ENCODE measurements around the gene ZMYND12. TPM values are rescaled to one million over a fixed set of nuclear protein-coding genes. Genes with fewer than 3 reads are reported as not detected.

The ZMYND12 gene
- total RNA-seq, 5 donors from 2014 or later (not counting 1 experiment from before 2014, with no cell fraction given) = 0.26 to 1.3 (median 0.68) TPM; not detected in 1

DNA sequence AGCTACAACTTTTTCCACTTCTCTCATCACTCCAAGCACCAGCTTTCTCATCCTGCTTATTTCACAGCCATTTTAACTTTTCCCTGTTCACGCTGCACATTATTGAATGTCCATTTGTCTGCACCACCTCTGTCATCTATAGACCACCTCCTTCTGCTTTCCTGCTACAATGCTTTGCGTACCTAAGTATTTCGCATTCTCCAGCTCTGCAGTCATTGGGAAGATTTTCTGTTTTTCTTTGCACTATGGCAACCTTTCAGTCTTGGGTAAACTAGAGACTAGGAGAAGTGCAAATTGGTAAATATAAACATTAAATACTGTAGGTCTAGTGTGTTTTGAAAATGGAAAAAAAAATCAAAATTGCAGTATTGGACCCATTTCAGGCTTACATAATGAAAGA, 8.1 kb upstream of the ZMYND12 start:
- Mint-ChIP-seq H3K9me3 (no peaks in the 10 kb centered on the region), H3K4me3 (peak overlapping the region; percentile 82 to 87 (median 85)), H3K27ac (peak overlapping the region in 1 of 2 donors; percentile 37), H3K4me1 (peaks cover 35 to 41% (median 39%) of the 10 kb centered on the region in 3 donors), H3K36me3 (peaks cover 36% of the 10 kb centered on the region), H3K27me3 (peaks cover 0 to 5% of the 10 kb centered on the region in 2 donors)
- Histone ChIP-seq H3K4me1 (ENCODE audit: control insufficient read depth in 1 of 2, extremely low read depth in 1 of 2, insufficient read depth in 2 of 2, low read length in 2 of 2) (peaks cover 3 to 11% of the 10 kb centered on the region in 2 experiments), H3K36me3 (ENCODE audit: control insufficient read depth in 2 of 2, extremely low read depth in 1 of 2, insufficient read depth in 1 of 2, low read length in 1 of 2) (peaks cover 0 to 23% of the 10 kb centered on the region in 2 donors), H3K27ac (ENCODE audit: low read length) (peak overlapping the region; percentile 75), H3K4me3 (ENCODE audit: control insufficient read depth in 1 of 2, extremely low read depth in 1 of 2, low read length in 1 of 2) (no peak overlapping the region), H3K27me3 (replicated peaks in 1 of 2; ENCODE audit: control insufficient read depth in 2 of 2, extremely low read depth in 1 of 2, insufficient read depth in 2 of 2, low read length in 1 of 2) (no peaks in the 10 kb centered on the region), H3K9me3 (no peaks in the 10 kb centered on the region)
- DNase-seq = no peak
- WGBS (ENCODE audit: insufficient coverage) = 100% methylated on average over 1 of the region's 3 CpGs
- ATAC-seq (replicated peaks in 1 of 4) = no peak
- CTCF ChIA-PET = interaction anchor here in 1 of 2 donors (1.0 kb wide), 1 partner anchor 130 kb away, joined by 3 read pairs; no protein-coding TSS in a partner anchor
- POLR2A ChIA-PET = interaction anchor here in 1 of 2 donors (1.0 kb wide), 1 partner anchor 219 kb away, joined by 3 read pairs; the partner anchor contains the start of gene YBX1

GRCh38 chr1:42462828-42463763, 7.3 kb upstream of the ZMYND12 start, which contains the start of gene CCDC30:
Gene CCDC30 (plus strand): TSS chr1:42463286. CDS start chr1:42480552, 17,266 bp downstream.
- ATAC-seq (replicated peaks in 1 of 4) = peak; percentile 95 to 100 (median 100)
- 3% methylated on average over 50 of the region's 59 CpGs for WGBS (ENCODE audit: insufficient coverage)
- peaks cover 38% of the 10 kb centered on the region for H3K36me3 Mint-ChIP-seq
- H3K4me3 Mint-ChIP-seq = peak within 1 kb of the TSS; percentile 82 to 87 (median 85)
- H3K27ac Mint-ChIP-seq = peak within 1 kb of the TSS; percentile 88 to 91
- H3K4me1 Mint-ChIP-seq = peaks cover 40 to 49% (median 46%) of the 10 kb centered on the region in 3 donors
- CTCF ChIA-PET = interaction anchor here in 1 of 2 donors (1.0 kb wide), 1 partner anchor 129 kb away, joined by 3 read pairs; no protein-coding TSS in a partner anchor
- peaks cover 0 to 2% of the 10 kb centered on the region in 2 donors for H3K27me3 Mint-ChIP-seq
- H3K27ac ChIP-seq (ENCODE audit: low read length) = peak within 1 kb of the TSS; percentile 75
- POLR2A ChIA-PET = interaction anchor here in 1 of 2 donors (0.6 to 1.3 kb wide), 2 partner anchors 21 to 220 kb away, joined by 5 to 6 read pairs; partner anchors contain the start of gene YBX1
- peak; percentile 81 to 99 (median 97) for DNase-seq
- peaks cover 4 to 11% of the 10 kb centered on the region in 2 experiments for H3K4me1 ChIP-seq (ENCODE audit: control insufficient read depth in 1 of 2, extremely low read depth in 1 of 2, insufficient read depth in 2 of 2, low read length in 2 of 2)
- H3K4me3 ChIP-seq (ENCODE audit: control insufficient read depth in 1 of 2, extremely low read depth in 1 of 2, low read length in 1 of 2) = peak within 1 kb of the TSS; percentile 44 to 45
- H3K36me3 ChIP-seq (ENCODE audit: control insufficient read depth in 2 of 2, extremely low read depth in 1 of 2, insufficient read depth in 1 of 2, low read length in 1 of 2) = peaks cover 0 to 31% of the 10 kb centered on the region in 2 donors
- no peaks in the 10 kb centered on the region for H3K27me3 ChIP-seq (replicated peaks in 1 of 2; ENCODE audit: control insufficient read depth in 2 of 2, extremely low read depth in 1 of 2, insufficient read depth in 2 of 2, low read length in 1 of 2)
- H3K9me3 Mint-ChIP-seq = no peaks in the 10 kb centered on the region
- H3K9me3 ChIP-seq = no peaks in the 10 kb centered on the region

DNA sequence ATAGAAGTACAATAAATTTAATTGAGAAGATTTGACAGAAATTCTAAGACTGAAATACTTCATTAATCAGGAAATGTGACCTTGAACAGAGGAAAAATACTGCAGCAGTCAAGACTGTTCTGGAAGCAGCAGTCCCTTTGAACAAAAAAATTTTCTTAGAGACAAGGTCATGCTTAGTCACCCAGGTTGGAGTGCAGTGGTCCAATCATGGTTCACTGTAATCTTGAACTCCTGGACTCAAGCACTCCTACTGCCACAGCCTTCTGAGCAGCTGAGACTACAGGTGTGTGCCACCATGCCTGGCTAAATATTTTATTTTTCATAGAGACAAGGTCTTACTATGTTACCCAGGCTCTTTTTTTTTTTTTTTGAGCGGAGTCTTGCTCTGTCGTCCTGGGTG, 5.4 kb upstream of the ZMYND12 start:
- ATAC-seq (replicated peaks in 1 of 4) (no peak), DNase-seq (no peak)
- Histone ChIP-seq H3K4me3 (ENCODE audit: control insufficient read depth in 1 of 2, extremely low read depth in 1 of 2, low read length in 1 of 2) (no peak overlapping the region), H3K36me3 (ENCODE audit: control insufficient read depth in 2 of 2, extremely low read depth in 1 of 2, insufficient read depth in 1 of 2, low read length in 1 of 2) (peaks cover 0 to 35% of the 10 kb centered on the region in 2 donors), H3K9me3 (no peaks in the 10 kb centered on the region), H3K27me3 (replicated peaks in 1 of 2; ENCODE audit: control insufficient read depth in 2 of 2, extremely low read depth in 1 of 2, insufficient read depth in 2 of 2, low read length in 1 of 2) (no peaks in the 10 kb centered on the region), H3K27ac (ENCODE audit: low read length) (no peak overlapping the region), H3K4me1 (ENCODE audit: control insufficient read depth in 1 of 2, extremely low read depth in 1 of 2, insufficient read depth in 2 of 2, low read length in 2 of 2) (peaks cover 16 to 22% of the 10 kb centered on the region in 2 experiments)
- WGBS (ENCODE audit: insufficient coverage) = no CpG with 5 or more reads among the region's 2 CpGs
- Mint-ChIP-seq H3K36me3 (peaks cover 41% of the 10 kb centered on the region), H3K4me1 (peaks cover 52 to 64% (median 59%) of the 10 kb centered on the region in 3 donors), H3K27me3 (no peaks in the 10 kb centered on the region), H3K27ac (no peak overlapping the region), H3K9me3 (no peaks in the 10 kb centered on the region), H3K4me3 (no peak overlapping the region)
- ChIA-PET CTCF (no interaction called here), POLR2A (no interaction called here)

- Histone ChIP-seq H3K27me3 (replicated peaks in 1 of 2; ENCODE audit: control insufficient read depth in 2 of 2, extremely low read depth in 1 of 2, insufficient read depth in 2 of 2, low read length in 1 of 2) (no peaks in the 10 kb centered on the region), H3K36me3 (ENCODE audit: control insufficient read depth in 2 of 2, extremely low read depth in 1 of 2, insufficient read depth in 1 of 2, low read length in 1 of 2) (peaks cover 0 to 35% of the 10 kb centered on the region in 2 donors), H3K4me3 (ENCODE audit: control insufficient read depth in 1 of 2, extremely low read depth in 1 of 2, low read length in 1 of 2) (peak overlapping the region; percentile 85 to 100), H3K27ac (ENCODE audit: low read length) (peak overlapping the region; percentile 95), H3K9me3 (no peaks in the 10 kb centered on the region), H3K4me1 (ENCODE audit: control insufficient read depth in 1 of 2, extremely low read depth in 1 of 2, insufficient read depth in 2 of 2, low read length in 2 of 2) (peaks cover 13 to 23% of the 10 kb centered on the region in 2 experiments)
- Mint-ChIP-seq H3K4me3 (peak overlapping the region; percentile 92 to 98 (median 94)), H3K4me1 (peaks cover 42 to 49% (median 46%) of the 10 kb centered on the region in 3 donors), H3K27me3 (no peaks in the 10 kb centered on the region), H3K27ac (peak overlapping the region; percentile 97 to 98), H3K36me3 (peaks cover 36% of the 10 kb centered on the region), H3K9me3 (no peaks in the 10 kb centered on the region)
- POLR2A ChIA-PET = no interaction called here
- peak in 33 of 35 experiments; percentile 32 to 78 (median 53) for DNase-seq
- ATAC-seq (replicated peaks in 1 of 4) = peak; percentile 54 to 71 (median 70)
- WGBS (ENCODE audit: insufficient coverage) = under 1% methylated on average over 23 of the region's 23 CpGs
- CTCF ChIA-PET = no interaction called here
These were observed 900 bp upstream of the ZMYND12 start for GRCh38 chr1:42456754-42457089.

DNA sequence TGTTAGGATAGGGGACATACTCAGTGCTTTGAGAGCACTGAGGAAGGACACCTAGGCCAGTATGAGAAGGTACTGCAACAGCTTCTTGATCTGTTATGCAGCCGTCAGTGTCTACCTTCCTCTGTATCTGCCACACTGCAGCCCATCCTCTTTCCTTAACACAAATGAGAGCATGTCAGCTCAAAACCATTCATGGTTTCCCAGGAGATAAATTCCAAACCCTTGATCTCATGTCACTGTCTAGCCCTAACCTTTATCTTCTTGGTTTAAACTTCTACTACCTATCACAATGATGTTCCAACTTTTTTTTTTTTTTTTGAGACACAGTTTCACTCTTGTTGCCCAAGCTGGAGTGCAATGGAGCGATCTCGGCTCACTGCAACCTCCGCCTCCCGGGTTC, 1.4 kb downstream of the ZMYND12 start:
- H3K4me1 ChIP-seq (ENCODE audit: control insufficient read depth in 1 of 2, extremely low read depth in 1 of 2, insufficient read depth in 2 of 2, low read length in 2 of 2) = peaks cover 13 to 23% of the 10 kb centered on the region in 2 experiments
- H3K27me3 ChIP-seq (replicated peaks in 1 of 2; ENCODE audit: control insufficient read depth in 2 of 2, extremely low read depth in 1 of 2, insufficient read depth in 2 of 2, low read length in 1 of 2) = no peaks in the 10 kb centered on the region
- 98% methylated on average over 5 of the region's 5 CpGs for WGBS (ENCODE audit: insufficient coverage)
- H3K27ac Mint-ChIP-seq = no peak overlapping the region
- POLR2A ChIA-PET = interaction anchor here in 1 of 2 donors (0.6 kb wide), 1 partner anchor 470 kb away, joined by 6 read pairs; no protein-coding TSS in a partner anchor
- ATAC-seq (replicated peaks in 1 of 4) (no peak), DNase-seq (no peak)
- peaks cover 0 to 15% of the 10 kb centered on the region in 2 donors for H3K36me3 ChIP-seq (ENCODE audit: control insufficient read depth in 2 of 2, extremely low read depth in 1 of 2, insufficient read depth in 1 of 2, low read length in 1 of 2)
- no peaks in the 10 kb centered on the region for H3K9me3 ChIP-seq
- no peak overlapping the region for H3K27ac ChIP-seq (ENCODE audit: low read length)
- CTCF ChIA-PET = interaction anchor here in 1 of 2 donors (0.7 kb wide), 1 partner anchor 34 kb away, joined by 3 read pairs; no protein-coding TSS in a partner anchor
- H3K4me3 Mint-ChIP-seq = peak overlapping the region; percentile 8 to 46 (median 22)
- H3K4me3 ChIP-seq (ENCODE audit: control insufficient read depth in 1 of 2, extremely low read depth in 1 of 2, low read length in 1 of 2) = no peak overlapping the region
- no peaks in the 10 kb centered on the region for H3K9me3 Mint-ChIP-seq
- no peaks in the 10 kb centered on the region for H3K27me3 Mint-ChIP-seq
- peaks cover 31 to 34% (median 32%) of the 10 kb centered on the region in 3 donors for H3K4me1 Mint-ChIP-seq
- peaks cover 19% of the 10 kb centered on the region for H3K36me3 Mint-ChIP-seq

DNA sequence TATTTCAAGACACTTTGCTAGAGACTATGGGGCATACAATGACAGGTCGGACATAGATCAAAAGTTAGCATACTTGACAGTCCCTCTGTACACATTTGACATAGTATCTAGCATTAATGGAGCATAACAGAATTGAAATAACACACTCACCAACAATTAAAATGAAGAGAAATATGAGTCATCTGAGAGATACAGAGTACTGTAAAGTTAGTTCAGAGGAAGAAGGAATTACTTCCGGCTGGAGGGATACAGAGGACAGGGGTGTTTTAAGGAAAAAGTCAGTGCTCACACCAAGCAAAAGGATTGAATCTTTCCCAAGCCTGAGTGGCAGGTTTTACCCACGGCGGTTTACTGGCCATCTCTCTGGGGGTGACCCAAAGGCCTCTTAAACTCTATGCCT, 2.4 kb downstream of the ZMYND12 start:
- Mint-ChIP-seq H3K36me3 (peaks cover 11% of the 10 kb centered on the region), H3K27ac (no peak overlapping the region), H3K27me3 (no peaks in the 10 kb centered on the region), H3K4me1 (peaks cover 24 to 27% (median 26%) of the 10 kb centered on the region in 3 donors), H3K9me3 (no peaks in the 10 kb centered on the region), H3K4me3 (peak overlapping the region in 1 of 3 donors; percentile 8)
- Histone ChIP-seq H3K4me3 (ENCODE audit: control insufficient read depth in 1 of 2, extremely low read depth in 1 of 2, low read length in 1 of 2) (no peak overlapping the region), H3K36me3 (ENCODE audit: control insufficient read depth in 2 of 2, extremely low read depth in 1 of 2, insufficient read depth in 1 of 2, low read length in 1 of 2) (peaks cover 0 to 7% of the 10 kb centered on the region in 2 donors), H3K4me1 (ENCODE audit: control insufficient read depth in 1 of 2, extremely low read depth in 1 of 2, insufficient read depth in 2 of 2, low read length in 2 of 2) (peaks cover 13 to 23% of the 10 kb centered on the region in 2 experiments), H3K27me3 (replicated peaks in 1 of 2; ENCODE audit: control insufficient read depth in 2 of 2, extremely low read depth in 1 of 2, insufficient read depth in 2 of 2, low read length in 1 of 2) (no peaks in the 10 kb centered on the region), H3K27ac (ENCODE audit: low read length) (no peak overlapping the region), H3K9me3 (no peaks in the 10 kb centered on the region)
- DNase-seq = no peak
- no peak for ATAC-seq (replicated peaks in 1 of 4)
- ChIA-PET CTCF (no interaction called here), POLR2A (no interaction called here)
- 100% methylated on average over 1 of the region's 4 CpGs for WGBS (ENCODE audit: insufficient coverage)
